GM18907 (cell line): ENCODE data around the gene IL3.

Source experiments
- ATAC-seq: cut with Tn5 transposase; IDR thresholded peaks from one replicate; pipeline ENCODE4 v1.9.1; 2021; ENCODE audit warnings: mild to moderate bottlenecking, moderate library complexity; ENCODE audit not compliant: unreplicated experiment

Gene IL3

GRCh38 chr5:132072070-132072469 is 11.6 kb downstream of the IL3 start:
- no peak for ATAC-seq

- ATAC-seq, result no peak
Measured at GRCh38 chr5:132072528-132072927, 12.1 kb downstream of the IL3 start.

GRCh38 chr5:132073231-132074013 is 13.0 kb downstream of the IL3 start, which contains the start of gene CSF2:
Gene CSF2 (plus strand): TSS chr5:132073789. CDS start chr5:132073824, 35 bp downstream.
- no peak for ATAC-seq

GRCh38 chr5:132074091-132074771 is 13.8 kb downstream of the IL3 start:
- ATAC-seq, result no peak

GRCh38 chr5:132074772-132075718 is 14.6 kb downstream of the IL3 start:
- ATAC-seq, result no peak

- ATAC-seq, result no peak
Measured at GRCh38 chr5:132075719-132076077, 15.2 kb downstream of the IL3 start.

- no peak for ATAC-seq
Measured at GRCh38 chr5:132076202-132076830, 15.9 kb downstream of the IL3 start.

GRCh38 chr5:132076983-132077382 is 16.5 kb downstream of the IL3 start:
- ATAC-seq, result no peak

- ATAC-seq, result no peak
Measured at GRCh38 chr5:132079081-132079480, 18.6 kb downstream of the IL3 start.

GRCh38 chr5:132079619-132080018 is 19.2 kb downstream of the IL3 start:
- ATAC-seq, result no peak

- ATAC-seq, result no peak
Measured at GRCh38 chr5:132080595-132080994, 20.1 kb downstream of the IL3 start.

- ATAC-seq, result no peak
Measured at GRCh38 chr5:132081458-132081857, 21.0 kb downstream of the IL3 start.

GRCh38 chr5:132082329-132083023 is 22.0 kb downstream of the IL3 start:
- ATAC-seq, result no peak

- no peak for ATAC-seq
Measured at GRCh38 chr5:132083071-132083678, 22.7 kb downstream of the IL3 start.

- no peak for ATAC-seq
Measured at GRCh38 chr5:132085686-132086085, 25.2 kb downstream of the IL3 start.

GRCh38 chr5:132086277-132086794 is 25.9 kb downstream of the IL3 start:
- ATAC-seq, result no peak

- ATAC-seq, result no peak
Measured at GRCh38 chr5:132087176-132087575, 26.7 kb downstream of the IL3 start.

- ATAC-seq, result no peak
Measured at GRCh38 chr5:132087661-132088060, 27.2 kb downstream of the IL3 start.

- ATAC-seq, result no peak
Measured at GRCh38 chr5:132089363-132089762, 28.9 kb downstream of the IL3 start.

GRCh38 chr5:132090107-132090506 is 29.7 kb downstream of the IL3 start:
- ATAC-seq, result no peak
